A673 (cell line): ENCODE data around the gene TIMM10.

Source experiments
- EZH2 ChIP-seq: fragments of 200-600 bp; sonication (generic); IDR thresholded peaks from 2 replicates; pipeline ENCODE4 v1.6.1; 2017; ENCODE audit warnings: borderline replicate concordance, low read depth, mild to moderate bottlenecking, mixed read lengths, antibody characterized with exemption, low read length; ENCODE audit not compliant: poor library complexity, severe bottlenecking
- TF ChIP-seq, protein P1 (sequence below): fragments of 300-800, 200-600 bp; sonication (generic); conservative IDR thresholded peaks from 2 replicates; pipeline ENCODE4 v1.5.1; 2017; ENCODE audit warnings: low read depth, mild to moderate bottlenecking, antibody characterized with exemption, low read length, moderate library complexity, mixed read lengths

DNA sequence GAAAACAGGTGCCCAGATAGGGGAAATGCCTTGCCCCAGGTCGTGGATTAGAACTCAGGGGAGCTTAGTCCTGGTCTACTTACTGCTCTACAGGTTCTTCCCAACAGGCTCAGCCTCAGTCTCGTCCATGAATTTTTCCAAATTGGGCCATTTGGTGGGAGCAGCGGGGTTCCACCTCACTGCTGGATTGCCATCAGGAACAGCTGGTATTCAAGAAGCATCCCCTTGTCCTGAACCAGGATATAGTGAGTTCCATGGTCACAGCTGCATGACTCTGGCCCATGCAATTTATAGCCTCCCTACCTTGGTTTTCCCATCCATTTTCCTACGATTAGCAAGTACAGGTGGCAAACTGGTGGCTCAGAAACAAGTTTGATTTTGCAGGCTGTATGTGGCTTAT is 43.5 kb upstream of the TIMM10 start:
- TF ChIP-seq, protein P1, sequence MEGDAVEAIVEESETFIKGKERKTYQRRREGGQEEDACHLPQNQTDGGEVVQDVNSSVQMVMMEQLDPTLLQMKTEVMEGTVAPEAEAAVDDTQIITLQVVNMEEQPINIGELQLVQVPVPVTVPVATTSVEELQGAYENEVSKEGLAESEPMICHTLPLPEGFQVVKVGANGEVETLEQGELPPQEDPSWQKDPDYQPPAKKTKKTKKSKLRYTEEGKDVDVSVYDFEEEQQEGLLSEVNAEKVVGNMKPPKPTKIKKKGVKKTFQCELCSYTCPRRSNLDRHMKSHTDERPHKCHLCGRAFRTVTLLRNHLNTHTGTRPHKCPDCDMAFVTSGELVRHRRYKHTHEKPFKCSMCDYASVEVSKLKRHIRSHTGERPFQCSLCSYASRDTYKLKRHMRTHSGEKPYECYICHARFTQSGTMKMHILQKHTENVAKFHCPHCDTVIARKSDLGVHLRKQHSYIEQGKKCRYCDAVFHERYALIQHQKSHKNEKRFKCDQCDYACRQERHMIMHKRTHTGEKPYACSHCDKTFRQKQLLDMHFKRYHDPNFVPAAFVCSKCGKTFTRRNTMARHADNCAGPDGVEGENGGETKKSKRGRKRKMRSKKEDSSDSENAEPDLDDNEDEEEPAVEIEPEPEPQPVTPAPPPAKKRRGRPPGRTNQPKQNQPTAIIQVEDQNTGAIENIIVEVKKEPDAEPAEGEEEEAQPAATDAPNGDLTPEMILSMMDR: no peak
- no peak for TF ChIP-seq EZH2
